ENCODE results near the gene PLEKHA4.
"Not testable (repeated sequence)": the region's sequence is repeated elsewhere in the genome, so short reads cannot be mapped to it uniquely, and the experiment has no call there.

Gene PLEKHA4, protein sequence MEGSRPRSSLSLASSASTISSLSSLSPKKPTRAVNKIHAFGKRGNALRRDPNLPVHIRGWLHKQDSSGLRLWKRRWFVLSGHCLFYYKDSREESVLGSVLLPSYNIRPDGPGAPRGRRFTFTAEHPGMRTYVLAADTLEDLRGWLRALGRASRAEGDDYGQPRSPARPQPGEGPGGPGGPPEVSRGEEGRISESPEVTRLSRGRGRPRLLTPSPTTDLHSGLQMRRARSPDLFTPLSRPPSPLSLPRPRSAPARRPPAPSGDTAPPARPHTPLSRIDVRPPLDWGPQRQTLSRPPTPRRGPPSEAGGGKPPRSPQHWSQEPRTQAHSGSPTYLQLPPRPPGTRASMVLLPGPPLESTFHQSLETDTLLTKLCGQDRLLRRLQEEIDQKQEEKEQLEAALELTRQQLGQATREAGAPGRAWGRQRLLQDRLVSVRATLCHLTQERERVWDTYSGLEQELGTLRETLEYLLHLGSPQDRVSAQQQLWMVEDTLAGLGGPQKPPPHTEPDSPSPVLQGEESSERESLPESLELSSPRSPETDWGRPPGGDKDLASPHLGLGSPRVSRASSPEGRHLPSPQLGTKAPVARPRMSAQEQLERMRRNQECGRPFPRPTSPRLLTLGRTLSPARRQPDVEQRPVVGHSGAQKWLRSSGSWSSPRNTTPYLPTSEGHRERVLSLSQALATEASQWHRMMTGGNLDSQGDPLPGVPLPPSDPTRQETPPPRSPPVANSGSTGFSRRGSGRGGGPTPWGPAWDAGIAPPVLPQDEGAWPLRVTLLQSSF

DNA sequence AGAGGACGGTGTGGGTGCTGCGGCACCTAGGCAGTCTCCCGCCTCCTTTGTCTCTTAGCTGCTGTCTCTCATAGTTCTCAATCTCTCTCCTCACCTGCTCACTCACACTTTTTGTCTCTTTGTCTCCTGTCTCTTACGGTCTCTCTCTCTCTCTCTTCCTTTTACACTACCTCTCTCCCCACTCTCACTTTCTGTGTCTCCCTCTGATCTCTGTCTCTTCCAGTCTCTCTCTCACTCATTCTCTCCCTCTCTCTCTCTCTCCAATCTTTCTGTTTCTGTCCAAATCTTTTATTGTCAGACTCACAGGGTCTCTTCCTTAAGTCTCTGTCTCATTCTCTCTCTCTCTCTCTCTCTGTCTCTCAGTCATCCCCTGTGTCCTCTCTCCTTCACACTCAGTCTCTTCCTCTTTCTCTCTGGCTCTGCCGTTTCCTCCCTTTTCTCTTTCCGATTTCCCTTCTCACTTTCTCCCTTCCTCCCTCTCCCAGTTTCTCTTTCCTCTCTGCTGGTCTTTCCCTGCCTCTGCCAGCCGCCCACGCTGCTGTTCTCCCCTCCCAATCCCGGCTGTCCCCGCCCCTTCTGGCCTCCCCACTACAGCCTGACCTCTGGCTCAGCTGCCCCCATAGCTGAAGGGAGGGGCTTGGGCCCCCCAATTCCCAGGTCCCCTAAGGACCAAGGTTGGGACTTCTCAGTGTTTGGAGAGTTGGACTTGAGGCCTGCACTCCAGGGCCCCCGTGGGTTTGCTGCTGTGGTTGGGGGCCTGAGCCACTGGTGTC is at the start of gene PLEKHA4:
TSS of gene PLEKHA4 (minus strand) at position 504 of the 773 bp plus-strand sequence. CDS start 997 bp downstream, outside the sequence.
- H3K27ac Mint-ChIP-seq: peak within 1 kb of the TSS; percentile 59

DNA sequence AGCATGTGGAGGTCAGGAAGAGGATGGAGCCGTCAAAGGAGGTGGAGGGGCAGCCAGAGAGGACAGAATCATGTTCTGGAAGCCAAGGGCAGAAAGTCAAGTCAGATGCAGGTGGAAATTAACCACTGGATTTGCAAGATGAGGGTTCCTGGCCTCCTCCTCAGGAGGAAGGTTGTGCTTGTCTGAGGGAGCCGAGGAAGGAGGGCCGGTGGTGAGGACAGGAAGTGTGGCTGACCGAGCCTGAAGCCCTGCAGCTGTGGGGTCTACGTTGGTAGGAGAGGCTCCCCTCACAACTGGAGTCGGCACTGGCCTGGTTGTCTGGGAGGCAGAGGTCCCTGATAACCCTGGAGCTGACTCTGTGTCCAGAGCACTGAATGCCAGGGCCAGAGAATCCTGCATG is 49.7 kb upstream of the PLEKHA4 start:
- Mint-ChIP-seq H3K4me1 (ENCODE audit: low read depth) (no peaks in the 10 kb centered on the region), H3K27me3 (no peaks in the 10 kb centered on the region), H3K27ac (no peak overlapping the region), H3K9me3 (ENCODE audit: low read depth) (no peaks in the 10 kb centered on the region), H3K36me3 (peaks cover 5% of the 10 kb centered on the region), H3K4me3 (no peak overlapping the region)

More for the DNA sequence above, at the start of gene PLEKHA4:
- no peaks in the 10 kb centered on the region for H3K27me3 Mint-ChIP-seq
- no peak within 1 kb of the TSS for H3K4me3 Mint-ChIP-seq
- peaks cover 6% of the 10 kb centered on the region for H3K4me1 Mint-ChIP-seq (ENCODE audit: low read depth)
- H3K36me3 Mint-ChIP-seq: peaks cover 4% of the 10 kb centered on the region
- H3K9me3 Mint-ChIP-seq (ENCODE audit: low read depth): no peaks in the 10 kb centered on the region

DNA sequence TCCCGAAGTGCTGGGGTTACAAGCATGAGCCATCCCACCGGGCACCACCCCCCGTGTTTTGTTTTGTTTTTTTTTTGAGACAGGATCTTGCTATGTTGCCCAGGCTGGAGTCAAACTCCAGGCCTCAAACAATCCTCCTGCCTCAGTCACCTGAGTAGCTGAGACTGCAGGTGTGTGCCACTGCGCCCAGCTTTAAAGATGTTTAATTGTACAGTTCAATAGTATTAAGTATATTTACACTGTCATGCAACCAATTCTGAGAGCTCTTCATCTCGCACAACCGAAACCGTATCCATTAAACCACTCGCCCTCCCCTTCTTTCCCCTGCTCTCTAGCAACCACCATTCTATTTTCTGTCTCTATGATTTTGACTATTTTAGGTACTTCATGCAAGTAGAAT is 47.3 kb upstream of the PLEKHA4 start:
- Mint-ChIP-seq H3K27me3 (no peaks in the 10 kb centered on the region), H3K36me3 (peaks cover 9% of the 10 kb centered on the region), H3K27ac (no peak overlapping the region)

DNA sequence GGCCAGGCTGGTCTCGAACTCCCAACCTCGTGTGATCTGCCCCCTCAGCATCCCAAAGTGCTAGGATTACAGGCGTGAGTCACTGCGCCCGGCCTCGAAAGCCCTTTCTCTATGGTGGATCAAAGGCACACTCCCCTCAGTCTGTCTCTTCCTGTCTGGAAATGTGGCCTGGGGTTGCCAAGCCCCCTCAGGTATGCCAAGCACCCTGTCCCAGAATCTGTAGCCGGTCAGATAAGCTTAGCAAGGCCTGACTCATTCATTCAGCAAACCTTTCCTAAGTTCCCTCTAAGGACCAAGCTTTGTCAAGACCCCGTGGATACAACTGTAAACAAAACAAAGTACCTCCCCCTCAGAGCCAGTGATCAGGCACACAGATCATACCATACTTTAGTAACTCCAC is 45.8 kb upstream of the PLEKHA4 start:
- no peak overlapping the region for H3K4me3 Mint-ChIP-seq
- H3K9me3 Mint-ChIP-seq (ENCODE audit: low read depth): no peaks in the 10 kb centered on the region
- no peak overlapping the region for H3K27ac Mint-ChIP-seq
- no peaks in the 10 kb centered on the region for H3K4me1 Mint-ChIP-seq (ENCODE audit: low read depth)
- H3K36me3 Mint-ChIP-seq: peaks cover 9% of the 10 kb centered on the region
- no peaks in the 10 kb centered on the region for H3K27me3 Mint-ChIP-seq

More for the DNA sequence above, 47.3 kb upstream of the PLEKHA4 start:
- Mint-ChIP-seq H3K4me3 (no peak overlapping the region), H3K9me3 (ENCODE audit: low read depth) (no peaks in the 10 kb centered on the region), H3K4me1 (ENCODE audit: low read depth) (no peaks in the 10 kb centered on the region)

DNA sequence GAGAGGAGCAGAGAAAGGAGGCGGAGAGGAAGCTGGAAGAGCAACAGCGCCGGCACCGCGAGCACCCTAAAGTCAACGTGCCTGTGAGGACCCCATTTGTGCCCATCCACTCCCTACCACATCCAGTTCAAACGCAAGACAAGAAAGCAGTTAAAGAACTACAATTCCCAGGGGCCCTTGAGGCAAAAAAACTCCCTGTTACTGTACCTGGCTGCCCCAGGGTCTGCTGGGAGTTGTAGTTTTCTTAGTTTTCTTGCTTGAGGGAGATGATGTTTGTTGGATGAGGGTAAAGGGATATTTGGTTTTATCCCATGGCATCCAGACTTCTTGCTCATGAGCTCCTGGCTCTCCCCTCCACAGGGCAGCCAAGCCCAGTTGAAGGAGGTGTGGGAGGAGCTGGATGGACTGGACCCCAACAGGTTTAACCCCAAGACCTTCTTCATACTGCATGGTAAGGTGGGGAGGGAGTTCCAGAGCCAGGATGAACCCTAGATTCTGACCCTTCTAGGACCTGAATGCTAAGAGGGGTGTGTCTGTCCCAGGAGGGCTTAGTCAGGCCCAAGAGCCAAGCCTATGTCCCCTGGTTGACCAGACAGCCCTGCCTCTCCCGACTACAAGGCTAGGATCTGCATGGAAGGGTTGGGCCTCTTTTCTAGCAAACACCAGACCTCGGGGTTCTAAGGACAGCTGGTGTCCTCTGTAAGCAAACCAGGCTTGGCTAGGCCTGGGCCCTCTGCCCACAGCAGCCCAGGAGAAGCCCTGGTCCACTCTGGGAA is 44.9 kb upstream of the PLEKHA4 start:
- H3K36me3 Mint-ChIP-seq: peaks cover 9% of the 10 kb centered on the region
- H3K27ac Mint-ChIP-seq: no peak overlapping the region
- H3K27me3 Mint-ChIP-seq: no peaks in the 10 kb centered on the region

DNA sequence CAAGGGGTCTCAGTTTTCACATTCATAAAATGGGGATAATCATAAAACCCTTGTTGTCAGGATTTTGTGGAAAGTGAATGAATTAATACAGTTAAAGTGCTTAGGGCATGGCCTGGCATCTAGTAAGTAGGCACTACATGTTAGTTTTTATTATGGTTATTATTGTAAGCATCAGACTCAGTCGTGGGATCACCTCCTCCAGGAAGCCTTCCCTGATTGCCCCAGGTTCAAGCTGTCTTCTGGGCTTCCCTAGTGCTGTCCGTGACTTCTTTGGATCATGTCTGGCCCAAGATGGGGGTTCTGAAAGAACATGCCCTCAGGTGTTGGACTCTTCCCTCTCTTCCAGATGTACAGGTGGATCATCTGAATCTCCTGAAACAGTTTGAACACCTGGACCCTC is 42.4 kb upstream of the PLEKHA4 start:
- Mint-ChIP-seq H3K27me3 (no peaks in the 10 kb centered on the region), H3K4me3 (no peak overlapping the region), H3K4me1 (ENCODE audit: low read depth) (no peaks in the 10 kb centered on the region), H3K36me3 (peaks cover 12% of the 10 kb centered on the region), H3K27ac (no peak overlapping the region), H3K9me3 (ENCODE audit: low read depth) (no peaks in the 10 kb centered on the region)

More for the DNA sequence above, 44.9 kb upstream of the PLEKHA4 start:
- Mint-ChIP-seq H3K4me1 (ENCODE audit: low read depth) (no peaks in the 10 kb centered on the region), H3K4me3 (no peak overlapping the region), H3K9me3 (ENCODE audit: low read depth) (no peaks in the 10 kb centered on the region)

DNA sequence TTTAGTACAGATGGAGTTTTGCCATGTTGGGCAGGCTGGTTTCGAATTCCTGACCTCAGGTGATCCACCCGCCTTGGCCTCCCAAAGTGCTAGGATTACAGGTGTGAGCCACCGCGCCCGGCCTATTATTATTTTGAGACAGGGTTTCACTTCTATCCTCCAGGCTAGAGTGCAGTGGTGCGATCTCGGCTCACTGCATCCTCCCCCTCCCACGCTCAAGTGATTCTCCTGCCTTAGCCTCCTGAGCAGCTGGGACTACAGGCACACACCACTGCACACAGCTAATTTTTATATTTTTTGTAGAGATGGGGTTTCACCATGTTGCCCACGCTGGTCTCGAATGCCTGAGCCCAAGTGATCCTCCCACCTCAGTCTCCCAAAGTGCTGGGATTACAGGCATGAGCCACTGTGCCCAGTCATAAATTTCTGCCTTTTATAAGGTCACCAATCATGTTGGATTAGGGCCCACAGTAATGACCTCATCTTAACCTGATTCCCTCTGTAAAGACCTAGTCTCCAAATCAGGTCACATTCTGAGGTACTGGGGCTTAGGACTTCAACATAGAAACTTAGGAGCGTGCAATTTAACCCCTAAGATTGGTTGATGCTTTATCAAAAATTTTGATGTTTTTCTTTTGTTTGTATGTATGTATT is 41.1 kb upstream of the PLEKHA4 start:
- peaks cover 12% of the 10 kb centered on the region for H3K36me3 Mint-ChIP-seq
- not testable (repeated sequence) for H3K4me3 Mint-ChIP-seq; H3K27ac Mint-ChIP-seq; H3K27me3 Mint-ChIP-seq; H3K4me1 Mint-ChIP-seq (ENCODE audit: low read depth); H3K9me3 Mint-ChIP-seq (ENCODE audit: low read depth)

DNA sequence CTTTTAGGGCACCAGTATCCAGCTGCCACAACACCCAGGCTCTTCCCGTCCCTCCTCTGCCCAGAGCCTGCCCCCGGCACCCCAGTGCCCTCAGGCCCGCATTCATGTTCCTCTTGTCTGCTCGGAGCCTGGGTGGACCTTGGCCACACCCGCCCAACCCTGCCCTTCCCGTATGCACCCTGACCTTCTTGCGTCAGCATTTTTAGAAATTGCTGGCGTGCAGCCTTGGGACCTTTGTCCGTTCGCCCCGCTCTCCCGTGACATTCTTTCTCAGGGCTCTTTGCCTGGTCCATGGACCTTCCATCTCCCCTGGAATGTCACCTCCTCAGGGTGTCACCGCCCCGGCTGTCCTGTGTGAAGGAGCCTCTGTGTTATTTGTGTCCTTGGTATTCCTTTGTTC is 39.3 kb upstream of the PLEKHA4 start:
- no peaks in the 10 kb centered on the region for H3K9me3 Mint-ChIP-seq (ENCODE audit: low read depth)
- no peaks in the 10 kb centered on the region for H3K27me3 Mint-ChIP-seq
- peaks cover under 1% of the 10 kb centered on the region for H3K4me1 Mint-ChIP-seq (ENCODE audit: low read depth)
- no peak overlapping the region for H3K27ac Mint-ChIP-seq
- H3K4me3 Mint-ChIP-seq: no peak overlapping the region
- peaks cover 4% of the 10 kb centered on the region for H3K36me3 Mint-ChIP-seq

DNA sequence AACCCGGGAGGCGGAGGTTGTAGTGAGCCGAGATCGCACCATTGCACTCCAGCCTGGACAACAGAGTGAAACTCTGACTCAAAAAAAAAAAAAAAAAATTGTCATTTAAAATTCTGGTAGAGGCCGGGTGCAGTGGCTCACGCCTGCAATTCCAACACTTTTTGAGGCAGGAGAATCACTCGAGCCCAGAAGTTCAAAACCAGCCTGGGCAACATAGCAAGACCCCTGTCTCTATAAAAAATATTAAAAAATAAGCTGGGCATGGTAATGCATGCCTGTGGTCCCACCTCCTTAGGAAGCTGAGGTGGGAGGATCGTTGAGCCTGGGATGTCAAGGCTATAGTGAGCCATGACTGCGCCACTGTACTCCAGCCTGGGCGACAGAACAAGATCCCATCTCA is 37.9 kb upstream of the PLEKHA4 start:
- no peak overlapping the region for H3K27ac Mint-ChIP-seq

DNA sequence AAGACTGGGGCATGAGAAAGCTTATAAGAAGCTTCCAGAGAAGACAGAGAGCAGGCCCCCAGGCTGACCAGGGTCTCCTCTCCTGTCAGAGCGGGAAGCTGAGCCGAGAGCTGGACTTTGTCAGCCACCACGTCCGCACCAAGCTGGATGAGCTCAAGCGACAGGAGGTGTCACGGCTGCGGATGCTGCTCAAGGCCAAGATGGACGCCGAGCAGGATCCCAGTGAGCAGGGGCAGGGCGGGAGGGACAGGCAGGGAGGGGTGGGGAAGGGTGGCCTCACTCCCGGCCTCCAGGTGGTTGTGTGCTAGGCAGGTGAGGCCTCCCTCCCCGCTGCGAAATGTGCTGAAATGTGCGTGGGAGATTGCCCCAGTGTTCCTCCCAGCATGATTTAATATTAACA is 37.2 kb upstream of the PLEKHA4 start:
- Mint-ChIP-seq H3K4me1 (ENCODE audit: low read depth) (peaks cover 18% of the 10 kb centered on the region), H3K36me3 (peaks cover 7% of the 10 kb centered on the region), H3K27ac (no peak overlapping the region), H3K4me3 (no peak overlapping the region), H3K27me3 (no peaks in the 10 kb centered on the region), H3K9me3 (ENCODE audit: low read depth) (no peaks in the 10 kb centered on the region)

More for the DNA sequence above, 37.9 kb upstream of the PLEKHA4 start:
- Mint-ChIP-seq H3K36me3 (peaks cover 5% of the 10 kb centered on the region), H3K4me1 (ENCODE audit: low read depth) (peaks cover 13% of the 10 kb centered on the region), H3K9me3 (ENCODE audit: low read depth) (no peaks in the 10 kb centered on the region), H3K27me3 (no peaks in the 10 kb centered on the region), H3K4me3 (no peak overlapping the region)

DNA sequence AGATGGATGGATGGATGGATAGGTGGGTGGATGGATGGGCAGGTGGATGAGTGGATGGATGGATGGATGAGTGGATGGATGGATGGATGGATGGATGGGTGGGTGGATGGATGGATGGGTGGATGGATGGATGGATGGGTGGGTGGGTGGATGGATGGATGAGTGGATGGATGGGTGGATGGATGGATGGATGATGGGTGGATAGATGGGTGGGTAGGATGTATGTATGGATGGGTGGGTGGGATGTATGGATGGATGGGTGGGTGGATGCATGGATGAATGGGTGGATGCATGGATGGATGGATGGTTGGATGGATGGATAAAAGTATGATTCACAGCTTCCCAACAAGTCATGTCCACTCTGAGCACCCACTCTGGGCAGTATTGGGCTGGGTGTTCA is 35.4 kb upstream of the PLEKHA4 start:
- peaks cover 27% of the 10 kb centered on the region for H3K4me1 Mint-ChIP-seq (ENCODE audit: low read depth)

DNA sequence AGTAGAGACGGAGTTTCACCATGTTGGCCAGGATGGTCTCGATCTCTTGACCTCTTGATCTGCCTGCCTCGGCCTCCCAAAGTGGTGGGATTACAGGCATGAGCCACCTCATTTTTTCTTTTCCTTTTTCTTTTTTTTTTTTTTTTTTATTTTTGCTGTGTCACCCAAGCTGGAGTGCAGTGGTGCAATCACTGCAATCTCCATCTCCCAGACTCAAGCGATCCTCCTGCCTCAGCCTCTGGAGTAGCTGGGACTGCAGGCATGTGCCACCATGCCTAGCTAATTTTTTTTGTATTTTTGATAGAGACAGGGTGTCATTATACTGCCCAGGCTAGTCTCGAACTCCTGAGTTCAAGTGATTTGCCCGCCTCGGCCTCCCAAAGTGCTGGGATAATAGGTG is 33.9 kb upstream of the PLEKHA4 start:
- H3K27me3 Mint-ChIP-seq; H3K9me3 Mint-ChIP-seq (ENCODE audit: low read depth); H3K36me3 Mint-ChIP-seq; H3K27ac Mint-ChIP-seq: not testable (repeated sequence)
- Mint-ChIP-seq H3K4me1 (ENCODE audit: low read depth) (peaks cover 27% of the 10 kb centered on the region), H3K4me3 (peak overlapping the region; percentile 94)

More for the DNA sequence above, 35.4 kb upstream of the PLEKHA4 start:
- not testable (repeated sequence) for H3K9me3 Mint-ChIP-seq (ENCODE audit: low read depth); H3K4me3 Mint-ChIP-seq; H3K27me3 Mint-ChIP-seq; H3K36me3 Mint-ChIP-seq; H3K27ac Mint-ChIP-seq

DNA sequence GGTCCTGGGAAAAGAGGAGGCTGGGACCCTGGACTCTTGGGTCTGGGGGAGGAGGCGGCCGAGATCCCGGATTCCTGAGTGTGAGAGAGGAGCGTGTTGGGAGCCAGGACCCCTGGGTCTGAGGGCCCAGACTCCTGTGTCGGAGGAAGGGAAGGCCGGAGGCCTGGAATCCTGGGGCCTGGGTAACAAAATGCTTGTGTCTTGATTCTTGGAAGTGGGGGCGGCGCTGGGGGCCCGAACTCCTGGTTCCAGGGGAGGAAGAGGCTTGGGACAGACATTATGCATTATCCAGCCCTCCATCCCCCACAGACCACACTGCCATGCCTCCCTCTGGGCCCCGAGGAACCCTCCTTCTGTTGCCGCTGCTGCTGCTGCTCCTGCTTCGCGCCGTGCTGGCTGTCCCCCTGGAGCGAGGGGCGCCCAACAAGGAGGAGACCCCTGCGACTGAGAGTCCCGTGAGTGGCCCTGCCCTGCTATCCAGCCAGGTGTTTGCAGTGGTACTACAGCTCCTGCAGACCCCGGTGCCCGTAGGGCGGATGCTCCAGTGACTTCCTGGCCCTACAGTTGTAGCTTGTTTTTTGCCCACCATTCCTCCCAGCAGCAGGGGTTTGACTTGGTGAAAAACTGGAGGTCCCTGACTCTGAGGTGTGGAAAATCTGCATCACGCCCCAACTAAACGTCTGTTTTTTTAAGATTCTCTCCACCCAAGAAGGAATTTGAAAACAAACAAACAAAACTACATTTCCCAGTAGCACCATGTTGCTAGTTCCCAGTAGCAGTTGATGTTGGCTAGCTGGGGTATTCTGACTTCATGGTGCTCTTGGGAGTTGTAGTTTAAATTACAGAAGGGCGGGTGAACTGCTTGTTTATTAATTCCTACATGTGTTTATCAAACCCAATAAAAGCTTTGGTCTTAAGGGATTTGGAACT is 32.3 kb upstream of the PLEKHA4 start:
- H3K27ac Mint-ChIP-seq: peak overlapping the region; percentile 98
- H3K27me3 Mint-ChIP-seq: no peaks in the 10 kb centered on the region
- H3K36me3 Mint-ChIP-seq: peaks cover 5% of the 10 kb centered on the region
- no peaks in the 10 kb centered on the region for H3K9me3 Mint-ChIP-seq (ENCODE audit: low read depth)
- peaks cover 32% of the 10 kb centered on the region for H3K4me1 Mint-ChIP-seq (ENCODE audit: low read depth)
- H3K4me3 Mint-ChIP-seq: peak overlapping the region; percentile 94

Data from activated naive CD8-positive, alpha-beta T cell (primary cell).